Activated T-helper 9 cell treated with anti-CD3 and anti-CD28 coated beads, Interleukin-2, amount 50 U/mL, for 16 hours (primary cell): ENCODE data around the gene ZNF618.

Experiments
- DNase-seq: peaks from one replicate; pipeline ENCODE4 v3.0.0-alpha.2; 2020; ENCODE audit warnings: low read depth

ZNF618 gene

DNA sequence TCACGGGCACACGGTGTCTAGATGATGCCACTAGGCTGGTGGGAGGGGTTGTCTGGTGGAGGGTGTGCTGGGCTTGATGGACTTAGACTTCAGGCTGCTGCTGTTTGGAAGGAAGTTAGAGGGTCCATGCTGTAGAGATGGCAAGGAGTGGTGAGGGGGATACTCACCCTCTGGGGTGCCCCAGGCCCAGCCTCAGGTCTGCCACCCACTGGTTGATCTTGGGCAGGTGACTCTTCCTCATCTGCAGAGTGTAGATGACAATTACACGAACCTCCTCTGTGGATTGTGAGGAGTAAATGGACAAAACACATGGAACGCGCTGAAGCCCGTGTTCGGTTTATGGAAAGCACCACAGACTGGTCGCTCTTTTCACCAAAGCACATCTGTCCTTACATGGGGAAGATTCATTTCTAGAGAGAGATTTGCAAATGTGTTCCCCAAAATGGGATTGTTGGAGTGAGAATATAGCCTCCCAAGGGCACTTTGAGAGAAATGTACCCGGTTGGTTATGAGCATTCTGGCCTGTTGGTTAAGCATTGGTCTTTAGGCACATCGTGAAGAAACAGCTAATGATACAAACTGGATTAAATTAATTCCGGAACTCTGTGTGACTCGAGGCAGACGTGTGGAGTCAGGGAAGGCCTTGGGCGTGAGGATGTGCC lies 58.2 kb downstream of the ZNF618 start:
- DNase-seq: no peak

DNA sequence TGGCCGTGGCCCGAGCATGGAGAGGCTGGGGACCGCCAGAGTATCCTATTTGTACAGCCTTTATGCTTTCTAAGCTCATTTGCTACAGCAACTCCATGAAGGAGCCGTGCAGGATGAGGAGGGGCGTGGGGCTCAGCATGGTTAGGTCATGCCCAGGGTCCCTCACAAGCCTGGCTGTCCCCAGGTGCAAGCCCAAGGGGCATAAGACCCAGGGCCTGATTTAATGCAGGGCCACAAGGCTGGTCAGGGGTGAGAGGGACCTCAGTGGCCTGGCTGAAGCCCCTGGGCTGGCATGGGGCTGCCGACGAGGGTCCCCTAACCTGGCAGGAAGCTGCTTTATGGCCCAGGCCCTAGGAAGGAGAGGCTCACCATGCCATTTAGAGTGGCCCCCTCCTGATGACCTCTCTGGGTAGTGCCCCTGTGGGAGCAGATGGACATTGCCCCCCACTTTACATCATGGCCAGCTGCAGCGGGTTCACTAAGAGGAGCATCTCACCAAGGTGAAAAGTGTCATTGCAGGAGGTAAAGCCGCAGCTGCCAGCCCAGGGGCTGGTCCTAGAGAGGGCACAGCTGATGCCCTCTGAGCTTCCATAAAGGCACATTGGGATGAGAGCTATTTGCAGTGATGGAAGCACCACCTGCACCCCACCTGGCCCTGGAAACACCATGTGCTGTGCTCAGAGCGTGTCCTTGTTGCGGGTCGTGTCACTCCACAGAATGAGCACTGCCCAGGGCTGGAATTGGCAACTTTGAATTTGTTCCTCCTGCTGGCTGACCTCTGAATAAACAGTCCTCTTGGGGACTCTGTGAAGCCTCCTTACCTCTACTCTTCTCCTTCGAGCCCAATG lies 58.9 kb downstream of the ZNF618 start:
- no peak for DNase-seq

DNA sequence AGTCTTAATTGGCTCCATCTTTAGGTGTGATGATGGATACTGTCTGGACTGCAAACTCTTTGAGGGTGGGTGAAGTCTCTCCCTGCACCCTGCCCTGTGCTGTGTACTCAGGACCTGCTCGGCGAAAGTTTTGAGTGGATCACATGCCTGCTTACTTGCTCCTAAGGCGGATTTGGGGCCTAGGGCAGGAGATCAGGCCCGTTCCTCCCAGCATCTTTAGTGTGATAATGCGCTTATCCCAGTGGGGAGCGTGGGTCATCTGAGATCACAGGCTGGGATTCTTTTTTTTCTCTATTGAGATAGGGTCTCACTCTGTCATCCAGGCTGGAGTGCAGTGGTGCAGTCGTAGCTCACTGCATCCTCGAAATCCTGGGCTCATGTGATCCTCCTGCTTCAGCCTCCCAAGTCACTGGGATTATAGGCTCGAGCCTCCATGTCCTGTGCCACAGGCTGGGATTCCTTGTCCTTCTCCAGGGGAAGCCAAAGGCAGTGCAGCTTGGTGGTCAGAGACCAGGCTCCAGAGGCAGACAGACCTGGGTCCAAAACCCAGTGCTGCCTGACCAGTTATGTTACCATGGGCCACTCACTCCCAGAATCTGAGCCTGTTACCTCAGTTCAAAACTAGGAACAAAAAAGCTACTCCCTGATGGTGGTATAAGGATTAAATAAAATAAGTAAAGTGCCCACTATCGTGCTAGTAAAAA lies 59.7 kb downstream of the ZNF618 start:
- no peak for DNase-seq

DNA sequence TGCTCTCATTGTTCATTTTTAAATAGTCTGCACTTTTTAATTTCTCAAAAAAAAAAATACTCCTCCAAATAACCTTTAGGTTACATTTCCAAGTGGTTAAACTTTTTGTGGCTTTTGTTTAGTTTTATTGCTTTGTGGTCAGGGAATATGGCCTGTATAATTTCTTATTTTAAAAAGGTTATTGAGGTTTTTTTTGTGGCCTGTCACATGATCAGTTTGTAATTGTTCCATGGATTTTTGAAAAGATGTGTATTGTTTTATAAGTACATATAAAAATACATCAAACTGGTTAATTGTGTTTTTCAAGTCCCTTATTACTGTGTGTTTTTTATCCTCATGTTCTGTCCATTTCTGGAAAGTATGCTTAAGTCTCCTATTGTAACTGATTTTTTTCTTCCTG lies 64.0 kb downstream of the ZNF618 start:
- DNase-seq: no peak

DNA sequence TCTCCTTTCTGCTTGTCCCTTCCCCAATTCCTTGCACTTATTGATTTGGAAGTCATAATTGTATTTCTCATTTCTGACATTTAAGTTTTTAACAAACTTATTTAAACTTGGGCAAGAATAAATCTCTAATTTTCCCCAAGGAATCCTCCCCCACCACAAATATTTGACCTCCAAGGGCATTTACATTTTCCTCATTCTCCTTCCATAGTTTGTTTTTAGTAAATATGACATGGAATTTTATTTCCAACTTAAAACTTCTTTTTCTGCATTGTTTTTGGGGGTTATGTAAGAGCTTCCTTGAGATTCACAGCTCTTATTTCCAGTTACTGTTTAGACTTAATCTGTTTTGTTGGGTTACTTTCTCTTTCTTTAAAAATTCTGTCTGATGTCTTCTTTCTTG lies 64.9 kb downstream of the ZNF618 start:
- DNase-seq: no peak

DNA sequence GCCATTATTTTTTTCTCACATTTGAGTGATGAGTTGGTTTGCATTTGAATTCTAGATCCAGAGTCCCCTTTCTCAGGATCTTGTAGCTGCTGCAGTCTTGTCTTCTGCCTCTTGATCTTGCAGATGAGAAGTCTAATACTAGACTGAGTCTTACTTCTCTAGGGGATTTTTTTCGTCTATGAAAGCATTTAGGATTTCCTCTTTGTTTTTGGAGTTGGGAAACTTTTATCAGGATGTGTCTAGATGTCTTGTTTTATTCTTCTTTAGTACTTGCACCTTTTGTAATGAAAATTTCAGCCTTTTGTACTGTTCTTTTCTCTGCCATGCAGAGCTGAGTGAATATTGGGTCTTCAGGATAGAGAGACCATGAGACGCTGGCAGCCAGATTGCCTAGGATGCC lies 65.4 kb downstream of the ZNF618 start:
- DNase-seq: no peak

DNA sequence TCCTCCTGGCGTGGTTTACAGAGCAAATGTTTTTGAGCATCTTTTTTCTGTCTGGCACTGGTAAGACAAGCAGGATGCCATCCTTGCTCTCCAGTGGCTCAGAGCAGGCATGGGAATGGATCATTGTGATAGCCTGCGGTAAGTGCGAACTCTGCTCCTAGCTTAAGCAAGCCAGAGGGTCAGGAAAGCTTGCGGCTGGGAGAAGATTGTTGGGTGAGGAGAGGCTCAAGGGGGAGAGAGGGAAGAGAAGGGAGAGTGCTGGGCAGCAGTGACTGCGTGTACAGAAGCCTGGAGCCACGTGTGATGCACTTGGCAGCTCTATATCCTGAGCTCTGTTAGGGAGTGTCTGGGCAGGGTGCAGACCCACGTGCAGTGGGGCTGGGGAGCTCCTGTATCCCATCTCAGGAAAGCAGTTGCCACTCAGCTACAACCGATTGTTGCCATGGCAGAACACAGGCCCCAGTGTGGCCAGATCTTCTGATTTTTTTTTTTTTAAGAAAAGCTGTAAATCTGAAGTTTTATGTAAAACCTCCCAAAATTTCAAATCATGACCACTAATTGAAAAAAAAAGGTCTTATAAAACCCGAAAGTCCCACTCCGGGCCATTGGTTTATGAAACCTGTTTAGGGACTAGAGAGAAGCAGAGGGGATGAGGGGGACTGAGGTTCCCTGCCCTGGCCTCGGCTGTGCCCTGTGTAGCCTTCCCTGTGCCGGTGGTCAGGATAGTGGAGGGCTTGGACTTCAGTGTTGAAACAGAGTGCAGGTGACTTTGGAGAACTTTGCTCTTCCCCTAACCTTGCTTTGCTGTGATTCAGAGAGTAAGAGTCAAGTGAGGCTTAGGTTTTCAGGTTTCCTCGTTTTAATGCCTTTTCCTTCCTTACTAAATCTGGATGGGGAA lies 67.3 kb downstream of the ZNF618 start:
- DNase-seq: no peak

DNA sequence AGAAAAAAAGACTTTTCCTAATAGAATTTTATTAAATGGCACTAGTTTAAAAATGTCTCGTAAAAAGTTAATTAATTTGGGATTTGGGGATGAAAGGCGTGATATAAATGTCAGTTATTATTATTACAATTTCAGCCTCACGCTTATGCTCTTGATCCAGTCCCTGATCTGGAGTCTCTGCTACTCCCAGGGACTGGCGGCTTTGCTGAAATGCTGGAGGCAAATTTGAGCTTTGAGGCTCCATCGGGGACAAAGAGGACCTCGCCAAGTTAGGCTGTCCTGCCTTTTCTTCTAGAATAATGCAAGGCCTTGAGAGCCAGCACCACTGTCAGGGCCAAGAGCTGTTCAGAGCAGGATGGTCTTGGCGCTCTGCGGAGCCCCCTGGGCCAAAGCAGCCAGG lies 69.7 kb downstream of the ZNF618 start:
- no peak for DNase-seq

DNA sequence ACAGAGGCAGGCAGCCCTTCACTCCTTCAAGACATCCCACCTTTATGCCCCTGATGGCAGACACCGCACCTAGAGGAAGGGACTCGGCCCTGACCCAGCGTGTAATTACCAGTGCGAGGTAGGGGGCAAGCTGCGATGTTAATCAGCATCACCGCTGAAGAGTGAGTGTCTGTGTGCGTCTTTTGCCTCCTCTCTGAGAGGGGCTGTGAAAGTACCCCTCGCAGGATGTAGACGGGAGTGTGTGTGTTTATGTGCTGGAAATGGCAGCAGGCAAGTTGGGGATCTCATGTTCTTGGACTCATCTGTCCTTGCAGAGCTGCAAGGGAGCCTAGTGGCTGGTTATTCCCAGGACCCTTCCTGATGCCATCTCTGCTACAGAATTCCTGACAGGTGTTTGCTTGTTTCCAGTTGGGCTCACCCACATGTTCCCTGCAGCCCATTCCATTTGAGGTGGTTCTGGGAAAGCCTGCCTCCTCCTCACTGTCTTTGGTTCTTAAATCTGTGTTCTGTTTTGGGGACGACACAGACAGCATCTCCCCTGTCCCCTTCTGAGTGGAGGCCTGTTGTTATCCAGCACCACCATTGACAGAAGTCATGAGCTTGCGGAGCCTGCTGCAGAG lies 70.5 kb downstream of the ZNF618 start:
- DNase-seq: no peak

DNA sequence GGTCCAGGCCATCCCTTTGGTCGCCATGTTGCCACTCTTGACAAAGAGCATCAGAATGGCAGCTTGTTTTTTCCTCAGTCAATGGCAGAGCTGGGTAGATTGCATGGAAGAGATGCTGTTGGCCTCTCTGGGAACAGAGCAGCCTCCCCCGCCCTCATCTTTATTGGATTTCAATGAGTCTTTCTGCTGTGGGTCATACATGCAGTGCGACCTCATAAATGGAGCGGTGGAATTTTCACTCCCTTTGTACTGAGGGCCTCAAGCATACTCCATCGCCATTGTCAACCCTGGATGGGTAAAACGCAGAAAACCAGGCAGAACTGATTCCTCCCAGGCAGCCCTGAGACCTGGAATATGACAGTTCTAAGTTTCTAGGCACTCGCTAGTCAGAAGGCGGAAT lies 71.8 kb downstream of the ZNF618 start:
- DNase-seq: no peak

DNA sequence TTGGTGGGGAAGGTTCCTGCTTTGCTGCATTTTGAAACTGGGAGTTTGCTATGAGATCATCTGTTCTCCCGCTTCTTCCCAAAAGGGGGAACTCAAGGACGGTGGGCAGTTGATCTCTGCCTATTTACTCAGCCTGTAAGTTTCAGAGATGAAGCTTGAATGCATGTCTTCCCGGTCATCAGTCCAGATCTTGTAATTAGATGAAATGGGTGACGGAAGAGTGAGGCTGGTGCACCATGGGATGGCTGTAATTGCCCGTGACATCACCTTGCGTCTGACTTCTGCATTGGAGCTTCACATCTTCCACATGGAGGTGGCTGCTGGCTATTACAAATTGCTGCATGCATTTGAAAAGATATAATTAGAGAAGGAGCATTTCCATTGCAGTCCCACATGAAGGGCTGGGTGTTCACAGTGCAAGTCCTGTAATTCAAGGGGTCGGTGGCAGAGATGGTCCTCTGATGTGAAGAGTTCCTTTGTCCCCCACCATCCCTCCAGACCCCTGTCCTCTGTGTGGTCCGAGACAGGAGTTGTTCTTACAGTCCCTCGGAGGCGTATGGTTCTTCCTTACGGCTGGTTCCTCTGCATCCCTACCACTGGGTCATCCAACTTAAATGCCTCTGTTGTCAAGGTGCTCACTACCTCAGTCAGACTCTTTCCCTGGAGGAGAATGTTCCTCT lies 72.9 kb downstream of the ZNF618 start:
- DNase-seq: no peak

DNA sequence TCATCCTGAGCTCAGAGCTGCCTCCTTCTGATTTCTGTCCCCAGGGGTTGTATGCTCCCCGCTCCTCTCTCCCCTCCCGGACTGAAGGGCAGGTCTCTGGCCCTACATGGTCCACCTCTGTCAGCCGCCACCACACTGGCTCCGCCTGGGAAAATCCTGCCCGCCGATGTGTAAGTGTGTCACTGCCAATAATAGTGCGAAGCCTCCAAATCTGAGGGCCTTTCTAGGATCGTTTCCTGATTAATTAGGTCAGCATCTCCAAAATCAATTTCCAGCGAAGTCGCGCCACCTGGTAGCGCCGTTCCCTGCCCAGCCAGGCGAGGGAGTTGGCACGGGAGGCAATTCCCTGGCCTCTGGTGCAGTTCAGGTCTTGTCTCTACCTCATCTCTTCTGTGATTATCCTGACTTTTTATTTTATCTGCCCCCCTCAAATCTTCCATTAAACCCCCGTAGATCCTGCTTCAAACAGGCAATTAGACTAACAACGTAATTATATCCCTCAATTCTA lies 73.5 kb downstream of the ZNF618 start:
- no peak for DNase-seq

DNA sequence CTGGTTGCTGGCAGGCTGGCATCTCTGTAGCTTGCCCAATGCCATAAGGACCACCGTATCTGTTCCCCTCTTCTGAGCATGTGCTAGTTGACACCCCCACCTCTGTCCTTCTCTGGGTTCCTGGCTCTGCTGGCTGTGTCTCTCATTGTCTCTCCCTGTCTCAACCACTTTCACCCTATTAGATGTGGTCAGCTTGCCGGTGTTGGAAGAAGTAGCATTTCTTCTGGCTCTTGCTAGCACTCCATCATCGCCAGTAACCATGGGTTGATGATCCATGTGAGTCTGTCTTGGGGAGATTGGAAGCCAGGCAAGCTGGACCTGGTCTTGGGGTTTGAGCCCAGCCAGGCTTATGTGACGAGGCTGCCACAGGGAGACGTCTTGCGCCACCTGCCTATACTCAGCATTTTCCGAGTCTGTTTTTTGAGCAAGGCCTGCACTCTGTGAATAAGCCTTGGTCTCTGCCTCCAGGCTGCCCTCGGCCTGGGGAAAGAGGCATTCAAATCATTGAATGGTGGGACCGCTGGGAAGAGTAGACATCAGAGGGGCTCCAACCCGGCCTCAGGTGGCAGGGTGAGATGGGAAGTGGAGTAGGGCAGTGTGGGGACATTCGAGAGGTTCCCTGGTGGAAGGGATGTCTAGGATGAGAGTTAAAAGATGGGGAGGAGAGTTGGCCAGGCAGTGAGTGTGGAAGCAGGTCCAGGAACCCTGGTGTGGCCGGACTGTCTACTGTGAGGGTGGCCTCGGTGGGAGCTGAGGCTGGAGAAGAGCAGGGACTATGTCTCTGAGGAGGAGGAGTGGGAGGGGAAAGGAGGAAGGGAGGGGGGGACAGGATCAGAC lies 74.3 kb downstream of the ZNF618 start:
- DNase-seq: no peak

DNA sequence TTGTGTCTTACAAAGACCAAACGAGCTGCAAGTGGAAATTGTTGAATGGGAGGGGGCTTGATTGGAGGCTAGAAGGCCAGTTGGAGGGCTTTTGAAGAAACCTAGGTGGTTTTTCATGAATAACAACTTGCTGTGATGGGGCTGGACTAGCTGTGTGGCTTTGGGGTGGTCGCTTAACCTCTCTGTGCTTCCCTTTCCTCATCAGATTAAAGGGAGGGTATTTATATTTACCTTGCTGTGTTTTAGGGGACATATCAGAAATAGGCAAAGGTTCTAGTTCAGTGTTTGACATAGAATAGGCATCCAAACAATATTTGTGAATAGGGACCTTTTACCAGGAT lies 74.9 kb downstream of the ZNF618 start:
- DNase-seq: no peak

DNA sequence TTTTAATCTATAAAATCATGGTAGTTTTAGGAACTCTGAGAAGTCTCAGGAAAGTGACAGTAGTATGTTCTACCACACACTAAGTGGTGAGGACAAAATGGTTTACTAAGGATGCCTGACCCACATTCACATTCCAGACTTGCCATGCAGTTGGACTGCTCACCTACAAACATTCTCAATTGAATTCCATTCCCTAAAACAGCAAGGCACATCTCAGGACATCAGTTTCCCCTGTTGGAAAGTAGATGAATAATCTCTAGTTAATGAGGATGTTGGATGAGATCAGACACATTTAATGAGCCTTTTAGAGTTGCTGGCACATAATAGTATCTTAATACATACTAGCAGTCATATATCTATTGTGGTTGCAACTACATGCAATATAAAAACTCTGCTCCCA lies 76.6 kb downstream of the ZNF618 start:
- DNase-seq: no peak

DNA sequence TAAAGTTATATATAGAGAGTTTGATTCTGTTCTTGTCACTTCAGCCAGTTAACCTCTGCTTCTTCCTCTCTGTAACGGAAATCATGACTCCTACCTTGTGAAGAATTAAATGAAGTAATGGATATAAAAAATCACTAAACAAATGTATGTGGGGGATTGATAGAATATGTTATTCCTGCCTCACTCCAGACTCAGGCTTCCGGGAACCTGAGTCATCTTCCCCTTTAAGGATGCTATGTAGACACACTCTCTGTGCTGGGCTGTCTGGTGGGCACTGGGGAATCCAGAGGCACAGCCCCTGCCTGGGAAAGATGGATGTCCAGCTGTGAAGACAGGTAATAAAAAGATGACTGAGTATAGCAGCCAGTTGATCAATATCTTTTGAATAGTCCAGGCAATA lies 77.4 kb downstream of the ZNF618 start:
- DNase-seq: no peak

DNA sequence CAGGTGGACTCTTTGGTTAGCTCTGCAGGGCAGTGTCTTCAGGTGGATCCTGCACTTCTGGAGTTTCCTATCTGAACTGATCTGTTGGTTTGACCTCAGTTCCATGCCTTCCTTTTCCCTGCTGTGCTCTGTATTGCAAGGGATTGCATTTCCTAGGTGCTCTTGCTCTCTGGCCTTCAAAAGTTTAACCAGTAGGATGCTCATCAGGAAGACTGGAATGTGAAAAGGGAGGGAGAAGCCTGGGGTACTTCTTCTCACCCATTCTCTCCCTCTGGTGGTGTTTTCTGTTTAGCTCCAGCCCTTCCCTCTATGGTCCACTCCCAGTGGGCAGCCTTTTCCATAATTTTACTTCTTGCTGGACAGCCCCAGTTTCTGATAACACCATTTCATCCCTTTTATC lies 78.5 kb downstream of the ZNF618 start:
- DNase-seq: no peak

DNA sequence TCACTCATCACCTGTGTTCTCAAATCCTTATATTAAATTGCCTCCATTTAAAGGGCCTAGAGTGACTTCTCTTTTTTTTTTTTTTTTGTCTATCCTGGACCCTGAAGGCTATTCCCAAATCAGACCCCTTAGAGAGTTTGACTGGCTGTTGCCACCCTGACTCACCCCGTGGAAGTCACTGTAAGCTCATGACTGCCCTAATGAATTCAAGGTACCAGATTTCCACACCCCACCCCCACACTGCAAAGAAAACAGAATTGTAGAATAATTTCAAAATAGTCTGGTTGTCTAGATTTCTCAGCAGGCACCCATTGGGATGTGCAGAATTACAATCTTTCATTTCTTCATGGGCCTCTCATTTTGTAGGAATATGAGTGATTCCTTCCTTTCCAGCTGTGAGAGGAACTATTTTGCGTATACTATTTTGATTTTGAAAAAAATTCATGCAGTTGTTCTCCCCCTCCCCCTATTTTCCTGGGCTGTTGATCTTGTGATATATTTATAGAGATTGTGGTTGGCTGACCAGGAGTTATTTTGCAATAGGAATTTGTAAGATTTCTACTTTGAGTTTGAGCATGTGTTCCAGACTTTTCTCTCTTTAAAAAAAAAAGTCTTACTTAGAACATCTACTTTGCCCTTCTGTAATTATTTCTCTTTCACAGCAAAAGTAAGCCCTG lies 79.1 kb downstream of the ZNF618 start:
- no peak for DNase-seq

DNA sequence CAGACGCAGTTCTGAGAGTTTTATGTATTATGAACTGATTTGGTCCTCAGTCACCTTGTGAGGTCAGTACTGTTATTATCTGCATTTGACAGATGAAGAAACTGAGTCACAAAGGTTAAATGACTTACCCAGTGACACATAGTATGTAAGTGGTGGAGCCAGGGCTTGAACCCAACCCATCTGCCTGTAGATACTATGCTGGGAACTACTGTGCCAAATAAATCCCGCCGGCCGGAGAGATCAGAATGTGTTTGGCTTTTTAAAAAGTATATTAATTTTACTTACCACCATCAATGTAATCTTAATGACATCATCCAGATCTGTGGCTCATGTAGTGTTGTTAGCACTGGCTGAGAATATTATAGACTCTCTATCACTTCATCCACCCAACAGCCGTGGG lies 80.8 kb downstream of the ZNF618 start:
- DNase-seq: no peak

DNA sequence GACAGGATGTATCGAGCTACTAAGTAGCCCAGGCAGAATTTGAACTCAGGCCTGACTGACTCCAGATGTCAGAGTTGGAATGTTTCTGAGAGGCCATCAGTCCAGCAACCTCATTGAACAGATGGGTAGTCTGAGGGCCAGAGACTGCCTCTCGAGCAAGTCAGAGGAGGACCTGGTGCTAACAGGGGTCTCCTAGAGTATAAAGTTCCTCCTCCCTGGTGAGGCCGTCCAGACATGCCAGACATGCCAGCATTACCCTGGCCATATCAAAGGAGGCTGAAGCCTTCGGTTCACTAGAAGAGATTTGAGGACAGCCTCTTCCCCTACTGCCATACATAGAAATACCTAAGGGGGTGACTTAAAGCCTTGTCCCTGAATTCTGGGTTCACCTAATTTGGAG lies 81.2 kb downstream of the ZNF618 start:
- no peak for DNase-seq
